GM21619 (cell line): Measurements from ENCODE around the gene RESF1.

ENCODE experiments used
- ATAC-seq: cut with Tn5 transposase; IDR thresholded peaks from one replicate; pipeline ENCODE4 v1.9.1; 2021; ENCODE audit not compliant: unreplicated experiment

The RESF1 gene

GRCh38 chr12:32005496-32006125 lies 46.4 kb downstream of the RESF1 start:
- ATAC-seq = no peak
